GM19372 (cell line): ENCODE measurements around the gene SIDT2.
"Not testable (repeated sequence)": the region's sequence is repeated elsewhere in the genome, so short reads cannot be mapped to it uniquely, and the experiment has no call there.

Source experiments
- ATAC-seq: cut with Tn5 transposase; IDR thresholded peaks from one replicate; pipeline ENCODE4 v1.9.1; 2021; ENCODE audit warnings: mild to moderate bottlenecking, low read depth, moderate library complexity; ENCODE audit not compliant: unreplicated experiment

Gene SIDT2

GRCh38 chr11:117171404-117172061 lies 7.0 kb upstream of the SIDT2 start:
- no peak for ATAC-seq

- ATAC-seq: no peak
Observed at GRCh38 chr11:117172724-117173421, 5.7 kb upstream of the SIDT2 start.

- no peak for ATAC-seq
Observed at GRCh38 chr11:117175104-117175503, 3.4 kb upstream of the SIDT2 start.

DNA sequence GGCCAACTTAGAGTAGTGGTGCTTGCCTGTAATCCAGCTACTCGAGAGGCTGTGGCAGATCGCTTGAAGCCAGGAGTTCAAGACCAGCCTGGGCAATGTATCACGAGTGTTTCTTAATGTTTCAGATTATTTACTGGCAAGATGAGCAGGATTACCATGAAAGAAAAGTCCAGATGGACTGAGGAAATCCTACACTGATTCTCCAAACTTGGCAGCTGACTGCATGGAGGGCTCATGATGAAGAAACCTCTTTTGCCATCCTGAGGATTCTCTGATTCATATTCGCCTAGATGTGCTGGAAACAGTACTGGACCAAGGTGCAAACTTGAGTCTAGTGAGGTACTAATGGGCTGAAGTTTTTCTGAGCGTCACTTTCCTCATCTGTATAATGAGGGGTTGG lies 2.8 kb upstream of the SIDT2 start:
- ATAC-seq: no peak

- no peak for ATAC-seq
Observed at GRCh38 chr11:117176186-117176585, 2.4 kb upstream of the SIDT2 start.

GRCh38 chr11:117177534-117178209 lies 871 bp upstream of the SIDT2 start:
- ATAC-seq: no peak

GRCh38 chr11:117179048-117179999 lies 781 bp downstream of the SIDT2 start:
- ATAC-seq: peak; percentile 25

GRCh38 chr11:117180020-117180419 lies 1.5 kb downstream of the SIDT2 start:
- no peak for ATAC-seq

DNA sequence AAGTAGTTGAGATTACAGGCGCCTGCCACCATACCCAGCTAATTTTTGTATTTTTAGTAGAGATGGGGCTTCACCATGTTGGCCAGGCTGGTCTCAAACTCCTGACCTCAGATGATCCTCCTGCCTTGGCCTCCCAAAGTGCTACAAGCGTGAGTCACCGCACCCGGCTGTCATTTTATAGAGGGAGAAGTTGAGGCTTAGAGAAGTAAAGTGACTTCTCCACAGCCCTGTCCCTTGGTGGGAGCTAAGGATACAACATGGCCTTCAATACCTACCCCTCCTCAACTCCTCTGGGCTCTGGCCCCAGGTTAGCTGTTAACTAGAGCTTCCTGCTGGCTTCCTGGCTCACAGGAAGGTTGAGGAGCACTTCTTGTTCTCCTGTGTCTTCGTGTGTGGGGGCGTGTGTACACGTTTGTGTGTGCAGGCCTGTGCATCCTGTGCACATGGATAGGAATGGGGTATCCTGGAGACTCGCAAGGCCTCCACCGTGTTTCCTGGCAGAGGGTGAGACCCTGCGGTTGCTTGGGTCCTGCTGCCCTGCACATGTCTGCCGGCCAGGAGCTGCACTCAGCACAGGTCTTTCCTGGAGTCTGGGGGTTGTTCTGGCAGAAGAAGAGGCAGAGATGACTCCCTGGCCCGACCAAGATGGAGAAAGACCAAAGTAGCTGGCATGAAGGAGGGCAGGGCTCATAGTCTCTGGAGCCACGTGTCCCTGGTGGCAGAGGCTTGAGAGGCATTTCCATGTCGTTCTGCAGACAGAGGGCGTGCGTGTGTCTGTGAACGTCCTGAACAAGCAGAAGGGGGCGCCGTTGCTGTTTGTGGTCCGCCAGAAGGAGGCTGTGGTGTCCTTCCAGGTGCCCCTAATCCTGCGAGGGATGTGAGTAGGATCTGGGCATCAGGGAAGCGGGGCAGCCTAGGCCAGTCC lies 2.4 kb downstream of the SIDT2 start:
- no peak for ATAC-seq

GRCh38 chr11:117181586-117182550 lies 3.3 kb downstream of the SIDT2 start:
- ATAC-seq: no peak

GRCh38 chr11:117182551-117182935 lies 4.0 kb downstream of the SIDT2 start:
- ATAC-seq: no peak

DNA sequence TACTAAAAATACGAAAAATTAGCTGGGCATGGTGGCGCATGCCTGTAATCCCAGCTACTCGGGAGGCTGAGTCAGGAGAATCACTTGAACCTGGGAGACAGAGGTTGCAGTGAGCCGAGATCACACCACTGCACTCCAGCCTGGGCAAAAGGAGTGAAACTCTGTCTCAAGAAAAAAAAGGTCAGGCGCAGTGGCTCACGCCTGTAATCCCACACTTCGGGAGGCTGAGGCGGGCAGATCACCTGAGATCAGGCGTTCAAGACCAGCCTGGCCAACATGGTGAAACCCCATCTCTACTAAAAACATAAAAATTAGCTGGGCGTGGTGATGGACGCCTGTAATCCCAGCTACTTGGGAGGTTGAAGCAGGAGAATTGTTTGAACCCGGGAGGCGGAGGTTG lies 4.6 kb downstream of the SIDT2 start:
- not testable (repeated sequence) for ATAC-seq

DNA sequence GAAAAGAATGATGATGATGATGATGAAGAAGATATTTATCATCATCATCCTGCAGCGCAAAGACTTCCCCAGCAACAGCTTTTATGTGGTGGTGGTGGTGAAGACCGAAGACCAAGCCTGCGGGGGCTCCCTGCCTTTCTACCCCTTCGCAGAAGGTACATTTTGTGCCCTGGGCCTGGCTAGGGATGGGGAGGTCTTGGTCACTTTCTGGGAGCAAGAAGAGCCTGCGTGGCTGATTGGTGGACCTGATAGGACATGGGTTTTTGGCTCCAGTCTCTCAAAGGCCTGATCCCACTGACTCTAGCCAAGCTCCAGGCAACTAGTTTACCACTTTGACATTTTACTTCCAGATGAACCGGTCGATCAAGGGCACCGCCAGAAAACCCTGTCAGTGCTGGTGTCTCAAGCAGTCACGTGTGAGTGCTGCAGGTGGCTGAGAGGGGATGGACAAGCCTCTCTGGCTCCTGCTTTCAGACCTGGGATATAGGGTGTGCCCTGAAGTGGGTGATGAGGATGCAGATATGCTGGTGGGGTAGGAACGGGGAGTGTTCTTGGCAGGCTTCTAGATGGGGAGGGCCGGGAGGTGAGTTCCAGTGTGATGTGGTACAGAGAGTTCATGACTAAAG lies 5.3 kb downstream of the SIDT2 start:
- no peak for ATAC-seq

GRCh38 chr11:117185736-117186430 lies 7.3 kb downstream of the SIDT2 start:
- no peak for ATAC-seq

DNA sequence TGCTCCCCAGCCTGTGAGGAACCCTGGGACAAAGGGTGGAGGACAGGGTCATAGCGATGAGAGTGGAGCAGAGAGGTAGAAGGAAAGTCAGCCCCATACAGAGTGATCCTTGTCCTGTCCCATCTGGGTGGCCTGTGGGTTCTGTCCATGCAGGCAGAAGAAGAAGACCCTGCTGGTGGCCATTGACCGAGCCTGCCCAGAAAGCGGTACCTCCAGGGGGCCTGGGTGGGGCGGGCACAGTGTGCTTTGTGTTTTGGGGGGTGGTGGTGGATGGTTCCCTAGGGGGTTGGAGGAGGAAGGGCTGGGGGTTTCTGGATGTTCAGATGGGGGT lies 7.9 kb downstream of the SIDT2 start:
- ATAC-seq: no peak

DNA sequence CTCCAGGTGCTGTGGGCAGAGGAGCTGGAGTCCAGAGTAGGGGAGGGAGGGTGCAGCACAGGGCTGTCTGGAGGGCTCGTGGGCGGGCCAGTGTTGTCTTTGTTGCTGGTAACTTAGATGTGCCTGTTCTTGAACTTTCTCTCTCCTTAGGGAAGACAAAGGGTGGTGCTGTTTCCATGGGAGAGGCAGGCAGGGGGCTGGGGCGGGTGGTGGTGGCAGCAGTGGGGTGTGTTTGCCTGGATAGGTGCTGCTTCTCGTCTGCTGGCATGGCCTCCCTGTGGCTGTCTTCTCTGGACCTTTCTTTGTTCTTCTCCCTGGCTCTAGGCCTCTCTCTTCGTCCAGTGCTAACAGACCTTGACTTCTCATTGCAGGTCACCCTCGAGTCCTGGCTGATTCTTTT lies 8.5 kb downstream of the SIDT2 start:
- ATAC-seq: no peak

DNA sequence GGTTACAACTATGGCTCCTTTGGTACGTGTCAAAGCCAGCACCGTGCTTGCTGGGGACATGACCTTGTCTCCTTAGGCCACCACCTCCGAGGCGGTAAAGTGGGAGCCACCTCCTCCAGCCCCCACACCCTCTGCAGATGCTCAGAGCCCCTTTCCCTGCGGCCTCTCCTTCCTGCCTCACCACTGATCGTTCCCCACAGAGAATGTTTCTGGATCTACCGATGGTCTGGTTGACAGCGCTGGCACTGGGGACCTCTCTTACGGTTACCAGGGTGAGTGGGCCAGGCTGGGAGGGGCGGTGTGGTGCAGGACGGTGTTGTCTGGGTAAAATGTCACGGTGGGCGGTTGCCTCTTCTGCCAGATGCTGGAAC lies 8.9 kb downstream of the SIDT2 start:
- ATAC-seq: no peak
